DOHH2 (cell line): ENCODE measurements around the gene CRYM.
"Not testable (repeated sequence)": the region's sequence is repeated elsewhere in the genome, so short reads cannot be mapped to it uniquely, and the experiment has no call there.

ENCODE experiments used
- EZH2phosphoT487 ChIP-seq: fragments of 200-600 bp; sonication (generic); IDR thresholded peaks from 2 replicates; pipeline ENCODE4 v1.6.1; 2017; ENCODE audit warnings: borderline replicate concordance, mild to moderate bottlenecking, antibody characterized with exemption, low read length, moderate library complexity, mixed read lengths
- TF ChIP-seq, protein P1 (sequence below): fragments of 200-600 bp; sonication (generic); IDR thresholded peaks from one replicate; pipeline ENCODE4 v1.5.1; 2014; ENCODE audit warnings: antibody characterized with exemption, mild to moderate bottlenecking, low read depth, low read length; ENCODE audit not compliant: poor library complexity, severe bottlenecking

GRCh38 chr16:21312046-21312445, 34.0 kb upstream of the CRYM start:
- not testable (repeated sequence) for TF ChIP-seq EZH2phosphoT487
- TF ChIP-seq, protein P1, sequence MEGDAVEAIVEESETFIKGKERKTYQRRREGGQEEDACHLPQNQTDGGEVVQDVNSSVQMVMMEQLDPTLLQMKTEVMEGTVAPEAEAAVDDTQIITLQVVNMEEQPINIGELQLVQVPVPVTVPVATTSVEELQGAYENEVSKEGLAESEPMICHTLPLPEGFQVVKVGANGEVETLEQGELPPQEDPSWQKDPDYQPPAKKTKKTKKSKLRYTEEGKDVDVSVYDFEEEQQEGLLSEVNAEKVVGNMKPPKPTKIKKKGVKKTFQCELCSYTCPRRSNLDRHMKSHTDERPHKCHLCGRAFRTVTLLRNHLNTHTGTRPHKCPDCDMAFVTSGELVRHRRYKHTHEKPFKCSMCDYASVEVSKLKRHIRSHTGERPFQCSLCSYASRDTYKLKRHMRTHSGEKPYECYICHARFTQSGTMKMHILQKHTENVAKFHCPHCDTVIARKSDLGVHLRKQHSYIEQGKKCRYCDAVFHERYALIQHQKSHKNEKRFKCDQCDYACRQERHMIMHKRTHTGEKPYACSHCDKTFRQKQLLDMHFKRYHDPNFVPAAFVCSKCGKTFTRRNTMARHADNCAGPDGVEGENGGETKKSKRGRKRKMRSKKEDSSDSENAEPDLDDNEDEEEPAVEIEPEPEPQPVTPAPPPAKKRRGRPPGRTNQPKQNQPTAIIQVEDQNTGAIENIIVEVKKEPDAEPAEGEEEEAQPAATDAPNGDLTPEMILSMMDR: not testable (repeated sequence)
